GM21515 (cell line): ENCODE data around the gene NPFFR1.

Experiments used
- ATAC-seq: cut with Tn5 transposase; IDR thresholded peaks from one replicate; pipeline ENCODE4 v1.9.1; 2021; ENCODE audit not compliant: unreplicated experiment

Gene NPFFR1

GRCh38 chr10:70283445-70284399, at the start of gene NPFFR1:
Gene NPFFR1, minus strand, starts transcription at chr10:70284004. Its CDS starts 328 bp downstream, at chr10:70283676.
- ATAC-seq, result no peak

DNA sequence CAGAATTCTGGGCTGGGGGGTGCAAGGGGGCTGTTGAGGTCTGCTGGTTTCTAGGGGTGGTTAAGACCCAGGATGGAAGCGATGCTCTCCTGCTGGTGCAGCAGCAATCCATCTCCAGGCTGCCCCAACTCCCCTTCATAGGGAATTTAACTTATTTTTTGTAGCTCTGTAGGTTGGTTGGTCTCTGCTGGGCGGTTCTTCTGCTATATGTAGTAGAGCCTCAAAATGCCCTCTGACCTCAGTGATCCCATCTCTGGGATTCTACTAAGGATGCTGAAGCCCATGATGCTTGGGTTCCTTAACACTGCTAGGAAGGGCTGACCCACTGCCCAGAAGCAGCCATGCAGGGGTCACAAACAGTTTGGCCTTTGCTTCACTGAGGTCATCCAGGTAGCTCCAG, 49.5 kb upstream of the NPFFR1 start:
- no peak for ATAC-seq

DNA sequence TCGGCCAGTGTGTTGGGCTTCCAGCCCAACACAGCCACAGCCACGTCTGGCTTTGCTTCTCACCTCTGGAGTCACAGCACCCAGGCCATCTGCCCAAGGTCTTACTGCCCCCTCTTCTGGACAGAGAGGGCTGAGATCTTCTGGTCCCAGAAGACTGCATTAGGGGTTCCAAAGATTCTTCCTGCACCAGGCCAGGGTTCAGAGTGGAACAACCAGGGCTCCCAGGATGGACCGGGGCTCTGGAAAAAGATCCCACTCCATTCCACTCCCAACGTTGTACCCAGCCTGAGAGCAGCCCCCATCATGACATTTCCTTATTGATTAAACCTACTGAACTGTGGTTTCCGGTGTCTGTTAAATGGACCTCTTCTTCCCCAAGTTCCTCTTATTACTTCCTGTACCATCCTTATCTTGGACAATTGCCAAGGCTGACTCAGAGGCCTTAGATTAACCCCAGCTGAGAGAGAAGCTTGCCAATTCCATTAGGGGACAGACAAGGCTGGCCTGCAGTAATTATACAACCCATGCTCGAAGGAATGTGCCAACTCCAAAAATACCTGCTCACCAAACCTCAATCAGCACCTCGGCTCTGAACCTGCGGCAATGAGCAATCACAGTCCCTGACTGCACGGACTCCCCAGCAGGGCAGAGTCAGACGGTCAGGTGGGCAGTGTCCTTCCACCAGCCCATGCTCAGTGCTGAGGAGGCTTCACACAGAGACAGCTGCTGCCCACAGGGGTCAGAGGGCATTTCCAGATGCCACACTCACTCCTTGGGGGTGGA, 47.9 kb upstream of the NPFFR1 start:
- no peak for ATAC-seq

GRCh38 chr10:70331160-70331485, 47.3 kb upstream of the NPFFR1 start:
- ATAC-seq, result no peak

- ATAC-seq, result no peak
Measured at GRCh38 chr10:70330671-70331070, 46.9 kb upstream of the NPFFR1 start.

DNA sequence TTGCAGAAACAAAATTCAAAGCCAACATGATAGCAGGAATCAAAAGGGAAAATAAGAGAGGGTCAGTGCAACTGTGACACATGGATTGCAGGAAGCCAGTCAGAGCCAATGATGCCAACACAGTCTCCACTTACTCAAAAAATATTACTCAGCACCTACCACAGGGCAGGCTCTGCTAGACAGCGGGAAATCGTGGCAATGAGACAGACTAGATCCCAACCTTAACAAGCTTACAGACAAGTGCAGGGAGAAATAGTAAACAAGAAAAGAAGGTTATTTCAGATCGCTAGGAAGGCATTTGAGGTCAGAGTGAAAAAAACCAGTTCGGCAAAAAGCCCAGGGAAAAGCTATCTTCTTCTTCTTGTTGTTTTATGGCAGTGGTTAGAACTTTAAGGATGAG, 45.2 kb upstream of the NPFFR1 start:
- ATAC-seq, result no peak

DNA sequence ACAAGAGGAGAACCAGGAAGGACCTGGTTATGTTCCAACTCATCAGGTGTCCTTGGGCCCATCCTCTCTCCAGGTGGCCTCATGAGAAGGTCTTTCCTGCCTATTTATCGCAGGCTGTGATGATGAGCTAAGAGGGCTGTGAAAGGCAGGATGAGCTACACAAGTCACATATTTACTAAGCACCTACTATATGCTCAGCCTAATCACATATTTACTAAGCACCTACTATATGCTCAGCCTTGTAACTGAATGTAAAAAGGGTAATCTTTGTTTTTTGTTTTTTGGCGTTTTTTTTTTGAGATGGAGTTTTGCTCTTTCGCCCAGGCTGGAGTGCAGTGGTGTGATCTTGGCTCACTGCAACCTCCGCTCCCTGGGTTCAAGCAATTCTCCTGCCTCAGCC, 44.2 kb upstream of the NPFFR1 start:
- no peak for ATAC-seq

GRCh38 chr10:70324951-70325781, 41.4 kb upstream of the NPFFR1 start:
- ATAC-seq, result no peak

DNA sequence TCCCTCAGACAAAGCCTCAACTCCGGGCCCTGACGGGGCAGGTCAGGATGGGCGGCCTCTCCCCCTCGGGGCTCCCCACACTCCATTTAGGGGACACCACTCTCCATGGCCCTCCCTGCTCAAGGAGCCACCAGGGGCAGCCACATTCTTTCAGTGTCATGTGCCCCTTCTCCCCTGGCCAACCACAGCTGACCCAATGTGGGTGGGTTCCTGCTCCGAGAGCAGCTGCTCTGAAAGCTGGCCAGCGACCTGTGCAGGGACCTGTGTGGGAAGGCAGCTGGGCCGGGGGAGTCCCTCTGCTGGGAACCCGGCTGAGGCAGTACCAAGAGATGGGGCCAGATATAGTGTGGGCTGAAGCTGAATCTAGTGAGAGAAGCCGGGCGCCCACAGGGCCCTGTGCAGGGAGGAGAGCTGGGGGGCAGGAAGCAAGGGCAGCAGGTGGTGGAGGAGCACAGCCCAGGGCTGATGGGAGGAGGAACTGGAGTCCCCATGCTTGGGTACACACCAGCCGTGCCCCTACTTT, 40.6 kb upstream of the NPFFR1 start:
- no peak for ATAC-seq

GRCh38 chr10:70323697-70324338, 40.0 kb upstream of the NPFFR1 start:
- ATAC-seq, result no peak

GRCh38 chr10:70323138-70323696, 39.4 kb upstream of the NPFFR1 start:
- no peak for ATAC-seq

DNA sequence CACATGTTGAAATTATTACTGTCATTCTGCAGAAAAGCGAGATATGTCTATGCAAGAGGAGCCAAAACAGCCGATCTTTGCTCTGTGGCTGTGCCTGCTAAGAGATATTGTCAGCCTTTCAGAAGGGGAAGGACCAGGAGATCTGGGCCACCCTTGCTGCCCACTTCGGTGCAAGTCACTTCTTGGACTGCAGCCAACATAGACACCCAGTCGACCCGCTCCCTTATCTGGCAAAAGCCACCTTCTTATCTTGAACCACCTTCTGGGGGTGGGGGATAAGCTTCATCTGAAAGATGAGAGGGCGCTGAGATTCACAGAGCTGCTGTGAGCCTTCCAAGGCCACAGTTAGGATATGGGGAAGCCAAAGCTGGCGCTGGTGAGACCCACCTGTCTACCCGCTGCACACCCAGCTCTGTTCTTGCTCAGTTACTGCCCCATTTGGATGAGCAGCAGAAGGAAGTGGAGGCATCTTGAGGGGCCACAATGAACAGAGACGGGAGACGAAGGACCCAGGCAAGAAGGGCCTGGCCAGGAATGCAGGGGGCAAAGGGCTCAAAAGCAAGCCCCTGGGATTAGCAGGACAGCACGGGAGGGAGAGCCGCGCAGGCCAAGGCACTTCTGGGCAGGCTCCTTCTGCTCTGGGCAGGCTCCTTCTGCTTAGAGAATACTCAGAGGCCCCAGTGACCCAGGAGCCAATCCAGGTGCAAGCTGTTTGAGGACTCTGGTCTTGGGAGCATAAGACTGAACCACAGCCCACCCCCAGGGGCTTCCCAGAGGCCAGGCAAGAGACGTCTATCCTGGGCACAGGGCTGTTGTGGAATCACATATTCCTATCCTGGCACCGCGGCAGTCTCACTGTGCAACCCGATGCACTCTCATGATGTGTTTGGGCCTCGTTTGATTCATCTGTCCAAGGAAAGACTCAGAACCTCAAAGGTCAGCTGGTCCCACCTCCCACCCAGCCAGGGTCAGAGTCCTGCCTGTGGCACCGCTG, 38.4 kb upstream of the NPFFR1 start:
- ATAC-seq, result no peak

GRCh38 chr10:70321233-70321632, 37.4 kb upstream of the NPFFR1 start:
- ATAC-seq, result no peak

DNA sequence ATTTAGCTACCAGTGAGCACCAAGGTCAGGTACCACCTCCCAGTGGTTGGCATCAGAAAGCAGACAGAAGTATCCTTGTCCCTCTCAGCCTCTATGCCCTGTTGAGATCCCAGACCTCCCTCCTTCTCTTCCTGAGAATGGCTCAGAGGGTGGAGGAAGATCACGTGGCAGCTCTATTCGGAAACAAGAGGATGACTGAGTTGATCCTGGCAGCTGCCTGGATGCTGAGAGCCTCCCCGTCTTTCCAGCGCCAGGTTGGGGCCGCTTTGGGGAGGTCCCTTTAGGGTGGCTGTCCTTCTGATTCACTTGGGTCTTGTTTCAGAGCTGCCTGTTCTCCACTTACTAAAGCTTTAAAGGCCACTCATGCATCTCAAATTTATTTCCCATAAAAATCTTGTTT, 36.9 kb upstream of the NPFFR1 start:
- no peak for ATAC-seq

DNA sequence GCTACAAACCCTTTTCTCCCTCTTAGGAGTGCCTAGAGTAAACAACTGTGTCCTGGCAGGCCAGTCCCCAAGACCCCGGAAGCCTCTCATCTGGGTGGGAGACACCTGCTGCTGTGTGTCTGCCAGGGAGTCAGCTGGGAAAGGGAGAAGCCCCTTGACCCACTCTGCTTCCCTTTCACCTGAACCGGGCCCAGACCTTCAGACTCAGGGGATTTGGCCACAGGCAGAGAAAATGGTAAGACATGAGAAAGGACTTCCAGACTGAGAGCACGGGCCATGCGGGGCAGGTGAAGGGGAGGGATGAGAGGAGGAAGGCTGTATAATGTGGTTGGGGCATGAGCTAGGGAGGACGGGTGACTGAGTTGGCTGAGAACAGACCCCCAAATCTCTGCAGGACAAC, 36.0 kb upstream of the NPFFR1 start:
- ATAC-seq, result no peak

DNA sequence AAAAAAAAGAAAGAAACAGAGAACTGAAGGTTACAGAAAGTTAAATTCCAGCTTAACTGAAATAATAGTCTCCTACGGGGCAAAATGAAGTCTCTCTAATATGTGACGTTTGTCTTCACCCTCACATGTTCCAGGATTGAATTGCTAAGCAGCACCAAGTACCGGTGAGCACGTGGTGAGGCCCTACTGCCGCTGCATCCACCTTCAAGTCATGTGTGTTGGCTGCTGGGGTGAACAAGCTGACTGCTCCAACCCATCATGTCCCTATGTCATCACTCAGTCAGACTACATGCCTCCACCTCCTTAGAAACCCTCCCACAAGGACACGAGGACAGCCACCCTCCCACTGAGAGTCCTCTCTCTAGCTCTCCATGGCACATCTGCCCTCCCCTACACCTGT, 35.4 kb upstream of the NPFFR1 start:
- ATAC-seq, result no peak

GRCh38 chr10:70317943-70318318, 34.1 kb upstream of the NPFFR1 start:
- ATAC-seq, result no peak

GRCh38 chr10:70317272-70317942, 33.6 kb upstream of the NPFFR1 start:
- ATAC-seq, result no peak

- ATAC-seq, result no peak
Measured at GRCh38 chr10:70315815-70316214, 32.0 kb upstream of the NPFFR1 start.
